Measurements from ENCODE around the gene ZFYVE9.

DNA sequence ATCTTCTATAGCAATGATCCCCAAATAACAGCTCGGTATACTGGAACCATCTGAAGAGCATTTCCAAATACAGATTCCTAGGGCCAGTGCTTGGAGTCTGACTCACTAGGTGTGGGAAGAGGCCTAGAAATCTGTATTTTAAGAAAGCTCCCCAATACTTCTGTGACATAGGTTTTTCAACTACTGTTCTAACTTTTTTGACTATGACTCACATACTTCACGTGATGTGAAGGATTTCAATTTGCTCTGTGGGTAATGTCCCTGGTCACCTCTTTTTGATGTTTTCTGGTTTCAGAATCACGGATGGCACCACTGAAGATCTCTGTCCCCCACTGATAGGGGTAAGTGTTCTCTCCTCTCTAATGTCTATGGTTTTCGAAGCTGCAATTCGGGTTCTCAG, 251.3 kb downstream of the ZFYVE9 start:
- TF ChIP-seq CTCF (IDR thresholded peaks at IDR 0.05; ENCODE audit: borderline replicate concordance, extremely low read depth, low read length, poor library complexity, severe bottlenecking) (no peak), EZH2 (IDR thresholded peaks at IDR 0.05; ENCODE audit: borderline replicate concordance, low read depth, low read length, severe bottlenecking) (no peak)

Data from DND-41 (cell line).